ENCODE data around the gene EML6.

The EML6 gene

DNA sequence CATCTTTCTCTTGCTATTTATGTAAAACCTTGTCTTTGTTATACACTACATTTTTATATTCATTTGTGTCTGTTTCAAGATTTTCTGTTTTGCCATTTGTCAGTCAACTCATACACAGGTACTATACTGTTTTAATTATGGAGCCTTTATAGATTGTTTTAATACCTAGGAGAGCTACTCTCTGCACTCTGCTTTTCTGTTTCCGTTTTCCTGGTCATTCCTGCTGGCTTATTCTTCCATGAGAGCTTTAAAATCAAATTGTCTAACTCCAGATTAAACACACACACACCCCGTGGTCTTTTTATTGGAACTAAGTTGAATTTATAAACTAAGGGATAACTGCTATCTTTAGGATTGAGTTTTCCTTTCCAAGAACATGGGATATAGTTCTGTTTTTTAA, 165.6 kb downstream of the EML6 start:
- Histone ChIP-seq H3K4ac (ENCODE audit: low read length) (no peak overlapping the region), H2BK15ac (ENCODE audit: low read length) (no peak overlapping the region), H2BK120ac (ENCODE audit: low read depth, low read length) (no peak overlapping the region), H2AFZ (ENCODE audit: low read length) (no peak overlapping the region), H4K8ac (ENCODE audit: low read depth, low read length) (no peak overlapping the region), H2BK5ac (ENCODE audit: low read length) (no peak overlapping the region), H3K9me3 (replicated peaks in 1 of 2; ENCODE audit: control insufficient read depth in 2 of 2, insufficient read depth in 1 of 2, low read depth in 1 of 2, low read length in 2 of 2) (no peaks in the 10 kb centered on the region), H3K14ac (ENCODE audit: low read length) (no peak overlapping the region), H3K4me3 (ENCODE audit: low read length in 2 of 2) (no peak overlapping the region), H3K4me1 (ENCODE audit: control insufficient read depth in 2 of 2, insufficient read depth in 1 of 2, low read depth in 1 of 2, low read length in 2 of 2) (no peaks in the 10 kb centered on the region), H3K27me3 (ENCODE audit: control insufficient read depth in 3 of 3, insufficient read depth in 3 of 3, low read depth in 1 of 3, low read length in 3 of 3) (no peaks in the 10 kb centered on the region), H4K91ac (ENCODE audit: low read depth, low read length, poor library complexity) (no peak overlapping the region), H3K18ac (ENCODE audit: low read length) (no peak overlapping the region), H3K79me1 (ENCODE audit: low read depth, low read length) (no peaks in the 10 kb centered on the region), H3K9ac (ENCODE audit: low read depth, low read length, poor library complexity) (no peak overlapping the region), H2AK5ac (ENCODE audit: low read depth, low read length) (no peak overlapping the region), H3K4me2 (ENCODE audit: insufficient read depth, low read length, poor library complexity, severe bottlenecking) (no peak overlapping the region), H2BK12ac (ENCODE audit: low read length) (no peak overlapping the region), H3K27ac (replicated peaks; ENCODE audit: low read length) (no peak overlapping the region), H3K36me3 (replicated peaks in 1 of 2; ENCODE audit: control insufficient read depth in 2 of 2, insufficient read depth in 2 of 2, low read length in 2 of 2) (no peaks in the 10 kb centered on the region), H3K23ac (ENCODE audit: low read depth, low read length, poor library complexity) (no peak overlapping the region)
- DNase-seq (ENCODE audit: low spot score), result no peak
- WGBS, 2 donors (ENCODE audit: extremely low coverage in 2 of 2, insufficient read length in 2 of 2, insufficient replicate concordance in 1 of 2), result no CpG with 5 or more reads among the region's 2 CpGs

DNA sequence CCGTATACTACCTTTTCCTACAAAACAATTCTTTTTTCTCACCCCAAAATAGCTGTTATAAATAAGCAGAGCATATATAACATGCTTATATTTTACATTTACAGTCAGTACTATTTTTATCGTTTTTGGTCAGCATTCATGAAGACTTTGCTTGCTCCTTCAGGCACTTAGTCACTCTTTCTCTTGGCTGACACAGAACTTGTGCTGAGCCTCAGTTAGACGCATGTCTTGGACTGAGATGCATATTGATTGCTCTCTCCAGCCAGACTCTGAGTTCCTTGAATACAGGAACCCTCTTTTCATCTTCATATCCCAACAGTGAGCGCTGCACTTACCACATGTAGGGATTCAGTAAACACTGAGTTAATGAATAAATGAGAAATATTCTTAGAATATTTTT, 168.4 kb downstream of the EML6 start:
- no peak overlapping the region for H2AFZ ChIP-seq (ENCODE audit: low read length)
- H3K36me3 ChIP-seq (replicated peaks in 1 of 2; ENCODE audit: control insufficient read depth in 2 of 2, insufficient read depth in 2 of 2, low read length in 2 of 2), result no peaks in the 10 kb centered on the region
- H3K4ac ChIP-seq (ENCODE audit: low read length), result no peak overlapping the region
- H2BK15ac ChIP-seq (ENCODE audit: low read length), result no peak overlapping the region
- H3K27me3 ChIP-seq (ENCODE audit: control insufficient read depth in 3 of 3, insufficient read depth in 3 of 3, low read depth in 1 of 3, low read length in 3 of 3), result no peaks in the 10 kb centered on the region
- no CpG with 5 or more reads among the region's 4 CpGs for WGBS, 2 donors (ENCODE audit: extremely low coverage in 2 of 2, insufficient read length in 2 of 2, insufficient replicate concordance in 1 of 2)
- H3K23ac ChIP-seq (ENCODE audit: low read depth, low read length, poor library complexity), result no peak overlapping the region
- no peak overlapping the region for H4K8ac ChIP-seq (ENCODE audit: low read depth, low read length)
- H4K91ac ChIP-seq (ENCODE audit: low read depth, low read length, poor library complexity), result no peak overlapping the region
- H2BK120ac ChIP-seq (ENCODE audit: low read depth, low read length), result no peak overlapping the region
- no peak overlapping the region for H3K27ac ChIP-seq (replicated peaks; ENCODE audit: low read length)
- no peak overlapping the region for H2BK12ac ChIP-seq (ENCODE audit: low read length)
- H3K4me3 ChIP-seq (ENCODE audit: low read length in 2 of 2), result no peak overlapping the region
- no peak overlapping the region for H3K18ac ChIP-seq (ENCODE audit: low read length)
- H3K4me1 ChIP-seq (ENCODE audit: control insufficient read depth in 2 of 2, insufficient read depth in 1 of 2, low read depth in 1 of 2, low read length in 2 of 2), result no peaks in the 10 kb centered on the region
- H2AK5ac ChIP-seq (ENCODE audit: low read depth, low read length), result no peak overlapping the region
- H3K4me2 ChIP-seq (ENCODE audit: insufficient read depth, low read length, poor library complexity, severe bottlenecking), result no peak overlapping the region
- no peak overlapping the region for H2BK5ac ChIP-seq (ENCODE audit: low read length)
- H3K14ac ChIP-seq (ENCODE audit: low read length), result no peak overlapping the region
- H3K9ac ChIP-seq (ENCODE audit: low read depth, low read length, poor library complexity), result no peak overlapping the region
- H3K9me3 ChIP-seq (replicated peaks in 1 of 2; ENCODE audit: control insufficient read depth in 2 of 2, insufficient read depth in 1 of 2, low read depth in 1 of 2, low read length in 2 of 2), result peaks cover 0 to 2% of the 10 kb centered on the region in 2 donors
- no peaks in the 10 kb centered on the region for H3K79me1 ChIP-seq (ENCODE audit: low read depth, low read length)
- no peak for DNase-seq (ENCODE audit: low spot score)

DNA sequence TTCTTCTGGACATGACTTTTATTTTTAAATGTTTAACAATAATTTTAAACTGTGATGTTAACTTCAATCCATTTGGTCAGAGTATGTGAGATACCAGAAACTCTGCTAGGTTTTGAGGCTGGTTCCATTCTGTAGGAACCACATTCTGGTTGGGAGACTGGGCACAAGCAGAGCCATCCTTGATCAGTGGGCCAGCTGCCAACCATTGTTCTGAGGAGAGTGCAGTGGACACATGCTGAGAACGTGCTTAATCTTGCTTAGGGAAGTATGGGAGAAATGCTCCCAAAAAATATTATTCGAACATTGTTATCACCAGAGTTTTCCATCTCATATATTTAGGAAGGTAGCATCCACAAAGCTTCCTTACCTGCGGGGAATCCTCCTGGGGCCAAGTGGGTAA, 171.0 kb downstream of the EML6 start:
- no CpG with 5 or more reads among the region's 3 CpGs for WGBS, 2 donors (ENCODE audit: extremely low coverage in 2 of 2, insufficient read length in 2 of 2, insufficient replicate concordance in 1 of 2)
- Histone ChIP-seq H3K23ac (ENCODE audit: low read depth, low read length, poor library complexity) (no peak overlapping the region), H3K9me3 (replicated peaks in 1 of 2; ENCODE audit: control insufficient read depth in 2 of 2, insufficient read depth in 1 of 2, low read depth in 1 of 2, low read length in 2 of 2) (peaks cover 0 to 2% of the 10 kb centered on the region in 2 donors), H3K18ac (ENCODE audit: low read length) (no peak overlapping the region), H4K8ac (ENCODE audit: low read depth, low read length) (no peak overlapping the region), H3K27me3 (ENCODE audit: control insufficient read depth in 3 of 3, insufficient read depth in 3 of 3, low read depth in 1 of 3, low read length in 3 of 3) (no peaks in the 10 kb centered on the region), H3K4me2 (ENCODE audit: insufficient read depth, low read length, poor library complexity, severe bottlenecking) (no peak overlapping the region), H2BK15ac (ENCODE audit: low read length) (no peak overlapping the region), H3K79me1 (ENCODE audit: low read depth, low read length) (no peaks in the 10 kb centered on the region), H2AK5ac (ENCODE audit: low read depth, low read length) (no peak overlapping the region), H2BK5ac (ENCODE audit: low read length) (no peak overlapping the region), H3K27ac (replicated peaks; ENCODE audit: low read length) (no peak overlapping the region), H3K14ac (ENCODE audit: low read length) (no peak overlapping the region), H2BK120ac (ENCODE audit: low read depth, low read length) (no peak overlapping the region), H2BK12ac (ENCODE audit: low read length) (no peak overlapping the region), H3K4me3 (ENCODE audit: low read length in 2 of 2) (no peak overlapping the region), H3K36me3 (replicated peaks in 1 of 2; ENCODE audit: control insufficient read depth in 2 of 2, insufficient read depth in 2 of 2, low read length in 2 of 2) (no peaks in the 10 kb centered on the region), H4K91ac (ENCODE audit: low read depth, low read length, poor library complexity) (no peak overlapping the region), H3K9ac (ENCODE audit: low read depth, low read length, poor library complexity) (no peak overlapping the region), H3K4me1 (ENCODE audit: control insufficient read depth in 2 of 2, insufficient read depth in 1 of 2, low read depth in 1 of 2, low read length in 2 of 2) (no peaks in the 10 kb centered on the region), H3K4ac (ENCODE audit: low read length) (no peak overlapping the region), H2AFZ (ENCODE audit: low read length) (no peak overlapping the region)
- DNase-seq (ENCODE audit: low spot score), result no peak

DNA sequence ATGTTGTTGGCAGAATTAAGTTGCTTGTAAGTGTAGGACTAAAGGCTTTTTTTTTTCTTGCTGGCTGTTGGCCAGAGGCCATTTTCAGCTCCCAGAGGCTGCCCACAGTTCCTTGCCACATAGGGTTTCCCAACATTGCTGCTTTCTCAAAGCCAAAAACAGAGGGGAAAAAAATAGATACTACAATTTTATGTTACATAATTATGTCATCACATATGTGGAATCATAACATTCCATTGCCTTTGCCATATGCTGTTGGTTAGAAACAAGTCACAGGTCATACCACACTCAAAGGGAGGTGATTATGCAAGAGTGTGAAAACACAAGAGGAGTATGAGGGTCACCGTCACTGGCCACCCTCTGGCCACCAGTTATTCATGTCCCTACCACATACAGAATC, 172.3 kb downstream of the EML6 start:
- Histone ChIP-seq H3K4me3 (ENCODE audit: low read length in 2 of 2) (no peak overlapping the region), H2BK12ac (ENCODE audit: low read length) (no peak overlapping the region), H3K27me3 (ENCODE audit: control insufficient read depth in 3 of 3, insufficient read depth in 3 of 3, low read depth in 1 of 3, low read length in 3 of 3) (no peaks in the 10 kb centered on the region), H3K4me2 (ENCODE audit: insufficient read depth, low read length, poor library complexity, severe bottlenecking) (no peak overlapping the region), H2BK120ac (ENCODE audit: low read depth, low read length) (no peak overlapping the region), H4K91ac (ENCODE audit: low read depth, low read length, poor library complexity) (no peak overlapping the region), H3K9me3 (replicated peaks in 1 of 2; ENCODE audit: control insufficient read depth in 2 of 2, insufficient read depth in 1 of 2, low read depth in 1 of 2, low read length in 2 of 2) (peaks cover 0 to 2% of the 10 kb centered on the region in 2 donors), H3K27ac (replicated peaks; ENCODE audit: low read length) (no peak overlapping the region), H2AK5ac (ENCODE audit: low read depth, low read length) (no peak overlapping the region), H3K4ac (ENCODE audit: low read length) (no peak overlapping the region), H2BK5ac (ENCODE audit: low read length) (no peak overlapping the region), H2BK15ac (ENCODE audit: low read length) (no peak overlapping the region), H3K23ac (ENCODE audit: low read depth, low read length, poor library complexity) (no peak overlapping the region), H3K36me3 (replicated peaks in 1 of 2; ENCODE audit: control insufficient read depth in 2 of 2, insufficient read depth in 2 of 2, low read length in 2 of 2) (no peaks in the 10 kb centered on the region), H3K18ac (ENCODE audit: low read length) (no peak overlapping the region), H4K8ac (ENCODE audit: low read depth, low read length) (no peak overlapping the region), H3K9ac (ENCODE audit: low read depth, low read length, poor library complexity) (no peak overlapping the region), H3K14ac (ENCODE audit: low read length) (no peak overlapping the region), H3K4me1 (ENCODE audit: control insufficient read depth in 2 of 2, insufficient read depth in 1 of 2, low read depth in 1 of 2, low read length in 2 of 2) (no peaks in the 10 kb centered on the region), H2AFZ (ENCODE audit: low read length) (no peak overlapping the region), H3K79me1 (ENCODE audit: low read depth, low read length) (no peaks in the 10 kb centered on the region)
- no CpG with 5 or more reads among the region's 1 CpG for WGBS, 2 donors (ENCODE audit: extremely low coverage in 2 of 2, insufficient read length in 2 of 2, insufficient replicate concordance in 1 of 2)
- no peak for DNase-seq (ENCODE audit: low spot score)

Data from neuronal stem cell (in vitro differentiated cells).